Activated CD4-positive, alpha-beta T cell treated with anti-CD3 and anti-CD28 coated beads, Interleukin-2, amount 50 U/mL, for 24 hours (primary cell): ENCODE measurements around the gene PNPLA2.

ENCODE experiments used
- DNase-seq, 2 donors: peaks; one replicate each; pipeline ENCODE4 v3.0.0-alpha.2; 2020; ENCODE audit warnings: low read depth in 1 of 2, low spot score in 1 of 2

PNPLA2 gene, protein sequence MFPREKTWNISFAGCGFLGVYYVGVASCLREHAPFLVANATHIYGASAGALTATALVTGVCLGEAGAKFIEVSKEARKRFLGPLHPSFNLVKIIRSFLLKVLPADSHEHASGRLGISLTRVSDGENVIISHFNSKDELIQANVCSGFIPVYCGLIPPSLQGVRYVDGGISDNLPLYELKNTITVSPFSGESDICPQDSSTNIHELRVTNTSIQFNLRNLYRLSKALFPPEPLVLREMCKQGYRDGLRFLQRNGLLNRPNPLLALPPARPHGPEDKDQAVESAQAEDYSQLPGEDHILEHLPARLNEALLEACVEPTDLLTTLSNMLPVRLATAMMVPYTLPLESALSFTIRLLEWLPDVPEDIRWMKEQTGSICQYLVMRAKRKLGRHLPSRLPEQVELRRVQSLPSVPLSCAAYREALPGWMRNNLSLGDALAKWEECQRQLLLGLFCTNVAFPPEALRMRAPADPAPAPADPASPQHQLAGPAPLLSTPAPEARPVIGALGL

GRCh38 chr11:818396-819128 is at the start of gene PNPLA2:
Gene PNPLA2, plus strand, starts transcription at chr11:818914. Its CDS starts 805 bp downstream, at chr11:819719.
- no peak for DNase-seq

DNA sequence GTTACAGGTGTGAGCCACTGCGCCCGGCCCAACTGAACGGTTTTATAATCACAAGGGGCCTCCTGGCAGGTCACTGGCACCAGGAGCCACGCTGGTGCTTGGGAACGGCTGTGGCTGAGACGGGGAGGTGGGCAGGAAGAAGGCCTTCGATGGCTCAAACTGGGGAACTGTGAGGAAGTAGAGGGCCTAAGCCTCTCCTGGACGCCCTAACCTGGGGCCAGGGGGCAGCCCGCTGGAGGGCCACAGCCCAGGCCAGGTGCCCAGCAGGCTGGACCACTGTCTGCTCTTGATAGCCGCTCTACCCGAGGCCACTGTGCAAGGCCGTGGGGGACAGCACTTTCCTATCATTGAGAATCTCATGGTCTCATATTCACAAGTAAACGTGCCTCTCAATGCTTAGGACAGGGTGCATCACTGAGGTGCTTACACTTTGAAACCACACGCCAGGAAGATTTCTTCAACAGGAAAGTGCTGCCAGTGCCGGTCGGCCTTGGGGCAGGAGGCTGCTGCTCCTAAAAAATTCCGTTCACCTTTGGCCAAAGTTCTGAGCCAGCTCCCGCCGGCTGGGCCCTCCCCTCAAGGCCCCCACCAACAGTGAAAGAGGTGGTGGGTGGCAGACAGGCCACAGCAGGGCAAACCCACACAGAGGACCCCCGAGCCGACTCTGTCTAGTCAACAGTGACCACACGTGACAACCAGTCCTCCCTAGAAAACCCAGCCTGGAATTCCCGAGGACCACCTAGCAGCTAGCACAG is 48.6 kb upstream of the PNPLA2 start:
- DNase-seq = no peak

GRCh38 chr11:770642-771616 is 47.8 kb upstream of the PNPLA2 start:
- no peak for DNase-seq

- DNase-seq = no peak
Observed at GRCh38 chr11:771617-772204, 47.0 kb upstream of the PNPLA2 start.

- DNase-seq = no peak
Observed at GRCh38 chr11:772429-773390, 46.0 kb upstream of the PNPLA2 start.

DNA sequence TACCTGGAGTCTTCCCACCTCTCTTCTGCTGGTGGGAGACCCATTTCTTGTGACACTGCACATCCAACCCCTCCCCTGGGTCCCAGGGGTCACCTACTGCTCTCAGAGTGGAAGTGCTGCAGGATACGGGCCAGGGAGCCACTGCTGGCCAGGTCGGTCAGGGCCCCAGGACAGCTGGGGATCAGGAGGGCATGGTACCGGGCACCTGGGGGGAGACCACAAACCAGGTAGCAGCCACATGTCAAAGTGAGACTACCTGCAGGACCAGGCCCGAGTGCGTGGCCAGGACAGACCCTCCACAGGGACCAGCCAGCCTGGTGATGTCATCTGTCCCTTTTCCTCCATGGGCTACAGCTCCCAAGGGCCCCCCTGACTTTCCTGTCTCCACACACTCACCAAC is 45.3 kb upstream of the PNPLA2 start:
- DNase-seq = no peak

DNA sequence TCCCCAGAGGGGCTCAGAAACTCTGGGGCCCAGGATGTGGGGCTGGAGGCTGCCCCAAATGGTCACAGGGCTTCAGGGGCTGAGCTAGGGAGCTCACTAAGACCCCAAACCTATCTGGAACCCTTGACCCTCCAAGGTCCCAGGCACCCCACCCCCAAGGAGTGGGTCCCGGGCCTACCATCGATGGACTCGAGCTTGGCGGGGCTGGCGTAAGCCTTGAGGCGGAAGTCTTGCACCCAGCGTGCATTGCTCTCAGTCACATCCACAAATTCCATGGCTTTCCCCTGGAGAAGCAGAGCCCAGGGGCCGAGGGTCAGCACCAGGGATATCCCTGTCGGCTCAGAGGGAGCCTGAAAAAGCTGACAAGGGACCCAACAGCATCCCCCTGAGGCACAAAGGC is 44.9 kb upstream of the PNPLA2 start:
- DNase-seq = no peak

DNA sequence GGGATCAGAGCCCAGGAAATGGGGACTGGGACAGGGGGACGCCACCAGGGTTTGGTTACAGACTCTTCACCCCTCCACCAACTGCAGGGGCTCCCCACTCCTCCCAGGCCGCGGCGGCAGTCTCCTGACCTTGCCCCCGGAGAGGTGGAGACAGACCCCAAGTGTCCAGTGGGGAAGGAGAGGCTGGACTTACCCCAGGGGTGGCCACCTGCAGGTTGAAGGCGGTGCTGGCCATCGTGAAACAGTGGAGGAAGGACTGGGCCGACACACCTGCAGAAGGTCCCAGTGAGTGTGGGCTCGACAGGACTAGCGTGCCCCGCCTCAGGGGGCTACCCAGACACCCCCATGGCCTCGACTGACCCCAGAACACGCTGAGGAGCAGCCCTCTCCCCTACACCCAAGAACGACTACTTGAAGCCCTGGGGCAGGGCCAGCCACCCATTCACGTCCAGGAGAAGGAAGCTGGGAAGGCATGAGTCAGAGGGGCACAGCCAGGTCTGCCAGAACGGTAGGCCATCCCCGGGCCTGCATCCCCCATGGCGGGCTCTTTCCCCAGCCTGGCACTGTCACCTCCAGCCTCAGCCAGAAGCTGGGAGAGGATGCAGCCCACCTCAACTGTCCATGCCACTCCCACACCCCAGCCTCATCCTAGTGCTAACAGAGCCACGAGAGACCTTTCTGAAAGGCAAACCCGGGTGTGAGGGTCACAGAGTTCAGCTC is 43.7 kb upstream of the PNPLA2 start:
- DNase-seq = no peak

DNA sequence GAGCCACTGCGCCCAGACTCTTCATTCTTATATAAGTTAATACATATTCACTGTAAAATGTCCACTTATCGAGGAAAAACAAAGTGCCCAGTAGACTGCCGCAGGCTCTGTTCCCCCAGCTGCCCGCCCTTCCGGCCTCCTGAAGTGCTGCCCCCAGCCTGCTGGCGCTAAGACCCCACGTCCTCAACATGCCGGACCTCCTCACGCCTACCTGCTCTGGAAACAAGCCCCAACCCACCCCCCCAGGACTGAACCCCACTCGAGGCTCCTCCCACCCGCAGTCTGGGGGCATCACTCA is 42.5 kb upstream of the PNPLA2 start:
- no peak for DNase-seq

DNA sequence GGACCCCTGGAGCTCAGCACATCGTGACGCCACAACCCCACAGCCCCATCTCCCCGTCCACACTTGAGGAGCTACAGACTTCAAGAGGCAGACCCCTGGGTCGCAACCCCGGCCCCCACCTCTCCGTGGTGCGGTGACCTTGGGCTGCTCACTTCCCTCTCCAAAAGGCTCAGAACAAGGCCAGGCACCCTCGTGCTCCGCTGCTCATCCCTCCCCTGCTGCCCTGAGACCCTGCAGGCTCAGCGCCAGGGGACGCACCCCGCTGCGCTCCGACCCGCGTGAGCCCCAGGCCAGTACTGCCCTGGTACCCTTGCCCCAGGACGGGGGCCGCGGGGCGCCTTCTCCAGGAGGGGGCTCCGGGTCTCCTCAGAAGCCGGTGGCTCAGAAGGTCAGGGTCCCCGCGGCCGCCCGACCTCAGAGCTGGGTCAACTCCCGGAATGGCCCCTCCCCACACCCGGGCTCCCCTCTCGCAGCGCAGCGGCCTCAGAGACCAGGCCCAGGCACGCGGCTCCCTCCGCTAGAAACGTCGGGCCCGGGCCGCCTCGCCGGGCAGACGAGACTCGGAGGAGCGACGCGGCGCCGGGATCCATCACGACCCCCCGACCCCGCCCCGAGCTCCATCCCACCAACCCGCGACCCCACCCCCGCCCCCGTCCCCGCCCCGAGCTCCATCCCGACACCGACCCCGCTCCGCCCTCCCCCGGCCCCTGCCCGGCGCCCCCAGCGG is 42.0 kb upstream of the PNPLA2 start:
- DNase-seq = peak in 1 of 2 donors; percentile 17

DNA sequence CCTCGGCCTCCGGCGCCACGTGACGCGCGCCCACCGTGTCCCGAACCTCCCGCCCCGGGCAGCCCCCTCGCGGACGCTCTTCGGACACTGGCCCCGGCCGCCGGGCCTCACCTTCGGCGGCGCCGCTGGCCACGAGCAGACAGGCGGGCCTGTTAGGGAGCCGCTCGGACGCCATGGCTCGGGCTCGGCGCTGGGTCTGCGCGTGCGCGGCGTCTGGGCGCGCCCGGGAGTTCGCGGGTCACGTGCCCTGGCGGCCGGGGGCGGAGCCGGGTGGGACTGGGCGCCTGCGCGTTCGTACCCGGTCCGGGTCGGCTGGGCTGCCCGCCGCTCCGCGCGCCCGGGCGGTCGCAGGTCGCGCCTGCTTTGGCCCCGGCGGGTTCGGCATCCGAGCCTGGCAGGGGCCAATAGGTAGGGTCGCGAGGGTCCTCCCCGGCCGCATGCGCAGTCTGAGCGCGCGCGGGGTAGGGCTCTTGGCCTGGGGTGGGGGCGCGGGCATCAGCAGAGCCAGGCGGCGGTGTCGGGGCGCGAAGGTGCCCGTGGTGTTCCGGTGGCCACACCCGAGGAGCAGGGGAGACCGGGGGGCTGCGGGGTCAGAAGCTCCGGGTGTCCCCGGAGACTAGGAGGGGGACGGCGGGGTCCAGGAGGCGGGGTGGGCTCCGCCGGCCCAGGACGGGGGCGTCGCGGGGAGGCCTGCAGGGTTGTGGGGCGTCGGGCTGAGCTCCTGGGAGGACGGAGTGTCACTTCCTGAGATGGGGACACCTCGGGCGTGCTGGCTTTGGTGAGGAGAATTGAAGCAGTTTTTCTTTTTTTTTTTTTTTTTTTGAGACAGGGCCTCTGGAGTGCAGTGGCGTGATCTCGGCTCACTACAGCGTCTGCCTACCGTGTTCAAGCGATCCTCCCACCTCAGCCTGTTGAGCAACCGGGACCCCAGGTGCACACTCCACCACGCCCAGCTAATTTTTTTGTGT is 41.1 kb upstream of the PNPLA2 start, which contains the start of gene GATD1:
TSS of gene GATD1 (minus strand) at position 200 of the 968 bp plus-strand sequence. CDS start at position 175, 25 bp downstream.
- DNase-seq = peak; percentile 88 to 90

GRCh38 chr11:778976-779954 is 39.4 kb upstream of the PNPLA2 start:
- no peak for DNase-seq

DNA sequence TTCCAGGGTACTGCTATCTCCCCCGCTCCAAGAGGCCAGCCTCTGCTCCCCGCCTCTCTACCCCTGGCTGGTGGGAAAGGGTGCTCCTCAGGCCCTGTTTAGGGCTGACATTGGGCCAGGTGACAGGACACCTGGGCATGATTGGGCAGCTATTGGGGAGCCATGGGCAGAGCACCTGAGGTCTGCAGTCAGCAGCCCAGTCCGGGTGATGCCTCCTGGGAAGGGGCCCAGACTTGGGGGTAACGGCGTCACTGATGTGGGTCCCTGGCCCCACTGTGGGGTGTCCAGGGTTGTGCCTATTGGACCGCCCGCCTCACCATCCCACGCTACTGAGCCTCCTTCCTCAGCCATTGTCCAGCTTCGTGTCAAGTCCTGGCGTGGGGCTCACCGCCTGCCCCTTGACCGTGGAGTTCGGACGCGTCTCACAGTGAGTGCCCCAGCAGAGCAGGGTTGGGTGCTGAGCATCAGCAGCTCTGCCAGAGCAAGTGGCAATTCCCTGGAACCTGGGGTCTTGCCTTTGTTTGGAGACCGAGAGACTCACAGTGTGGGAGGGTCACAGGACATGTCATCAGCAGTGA is 38.7 kb upstream of the PNPLA2 start:
- DNase-seq = no peak

- DNase-seq = no peak
Observed at GRCh38 chr11:782264-783174, 36.2 kb upstream of the PNPLA2 start.
